ENCODE measurements around the gene ILF3.
A peak's percentile ranks its signal among the peaks of the same experiment; 100 is the strongest.

ILF3 gene

DNA sequence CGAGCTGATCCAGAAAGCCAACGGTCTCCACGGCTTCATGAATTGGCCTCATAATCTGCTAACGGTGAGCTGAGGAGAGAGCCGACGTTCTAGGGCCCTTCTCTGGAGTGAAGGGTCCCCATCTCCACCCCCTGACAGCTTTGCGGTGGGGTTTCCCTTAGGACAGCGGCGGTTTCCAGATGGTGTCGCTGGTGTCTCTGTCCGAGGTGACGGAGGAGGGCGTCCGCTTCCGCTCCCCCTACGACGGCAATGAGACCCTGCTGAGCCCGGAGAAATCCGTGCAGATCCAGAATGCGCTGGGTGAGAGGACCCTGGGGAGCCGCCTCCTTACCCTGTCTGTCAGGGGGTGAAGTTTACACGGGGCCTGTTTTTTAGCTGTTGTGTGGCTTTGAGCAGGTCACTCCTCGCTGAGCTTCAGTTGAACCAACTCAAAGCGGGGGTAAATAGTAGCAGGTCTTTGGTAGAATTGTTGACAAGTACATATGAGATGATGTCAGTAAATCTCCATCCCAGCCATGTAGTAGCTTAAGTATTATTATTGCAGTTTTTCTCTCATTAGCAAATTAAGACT lies 47.9 kb downstream of the ILF3 start:
- no peak for DNase-seq

GRCh38 chr19:10706990-10707389 lies 52.8 kb downstream of the ILF3 start:
- DNase-seq = no peak

DNA sequence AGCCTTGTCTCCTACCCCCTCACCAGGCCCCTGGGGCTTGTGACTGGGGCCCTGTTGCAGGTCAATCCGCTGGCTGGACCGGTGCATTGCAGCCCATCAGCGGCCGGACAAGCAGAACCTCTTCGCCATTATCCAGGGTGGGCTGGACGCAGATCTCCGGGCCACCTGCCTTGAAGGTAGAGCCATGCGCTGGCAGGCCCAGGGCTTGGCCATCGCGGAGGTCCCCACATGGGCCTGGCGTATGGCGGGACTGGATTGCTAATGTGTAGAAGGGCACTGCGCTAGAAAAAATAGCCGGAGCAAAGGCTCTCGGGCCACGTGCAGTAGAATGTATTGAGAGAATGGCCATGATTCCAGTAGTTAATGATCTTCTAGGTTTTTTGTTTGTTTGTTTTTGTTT lies 53.3 kb downstream of the ILF3 start:
- DNase-seq = no peak

DNA sequence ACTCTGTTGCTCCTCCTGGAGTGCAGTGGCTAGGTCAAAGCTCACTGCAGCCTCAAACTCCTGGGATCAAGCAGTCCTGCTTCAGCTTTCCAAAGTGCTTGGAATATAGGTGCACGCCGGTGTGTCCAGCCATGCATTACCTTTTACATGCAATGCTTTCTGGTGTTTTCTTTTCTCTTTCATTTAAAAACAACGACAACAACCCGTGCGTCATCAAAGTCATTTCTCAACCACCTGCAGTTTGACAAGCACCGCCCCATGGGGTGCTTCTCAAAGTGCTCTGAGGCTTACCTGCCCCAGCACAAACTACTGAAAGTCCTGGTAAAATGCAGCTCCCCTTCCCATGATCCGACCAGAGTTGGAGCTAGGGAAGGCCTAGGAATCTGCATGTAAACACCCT lies 54.1 kb downstream of the ILF3 start:
- no peak for DNase-seq

DNA sequence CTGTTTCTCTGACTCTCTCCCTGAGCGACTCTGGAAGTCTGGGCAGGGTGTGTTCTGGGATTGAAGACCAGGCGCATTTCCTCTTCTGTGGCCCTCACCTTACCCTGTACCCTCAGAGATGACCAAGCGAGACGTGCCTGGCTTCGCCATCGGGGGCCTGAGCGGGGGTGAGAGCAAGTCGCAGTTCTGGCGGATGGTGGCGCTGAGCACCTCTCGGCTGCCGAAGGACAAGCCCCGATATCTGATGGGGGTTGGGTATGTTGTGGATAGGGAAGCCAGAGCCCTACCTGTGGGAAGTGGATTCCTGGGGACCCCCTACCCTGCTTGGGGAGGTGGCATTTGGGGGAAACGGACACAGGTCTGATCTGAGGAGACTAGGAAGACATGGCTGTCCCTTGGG lies 57.9 kb downstream of the ILF3 start:
- no peak for DNase-seq

- no peak for DNase-seq
Observed at GRCh38 chr19:10712754-10713153, 58.6 kb downstream of the ILF3 start.

GRCh38 chr19:10713317-10713716 lies 59.2 kb downstream of the ILF3 start:
- DNase-seq = no peak

GRCh38 chr19:10717054-10717355 lies 62.9 kb downstream of the ILF3 start:
- no peak for DNase-seq

DNA sequence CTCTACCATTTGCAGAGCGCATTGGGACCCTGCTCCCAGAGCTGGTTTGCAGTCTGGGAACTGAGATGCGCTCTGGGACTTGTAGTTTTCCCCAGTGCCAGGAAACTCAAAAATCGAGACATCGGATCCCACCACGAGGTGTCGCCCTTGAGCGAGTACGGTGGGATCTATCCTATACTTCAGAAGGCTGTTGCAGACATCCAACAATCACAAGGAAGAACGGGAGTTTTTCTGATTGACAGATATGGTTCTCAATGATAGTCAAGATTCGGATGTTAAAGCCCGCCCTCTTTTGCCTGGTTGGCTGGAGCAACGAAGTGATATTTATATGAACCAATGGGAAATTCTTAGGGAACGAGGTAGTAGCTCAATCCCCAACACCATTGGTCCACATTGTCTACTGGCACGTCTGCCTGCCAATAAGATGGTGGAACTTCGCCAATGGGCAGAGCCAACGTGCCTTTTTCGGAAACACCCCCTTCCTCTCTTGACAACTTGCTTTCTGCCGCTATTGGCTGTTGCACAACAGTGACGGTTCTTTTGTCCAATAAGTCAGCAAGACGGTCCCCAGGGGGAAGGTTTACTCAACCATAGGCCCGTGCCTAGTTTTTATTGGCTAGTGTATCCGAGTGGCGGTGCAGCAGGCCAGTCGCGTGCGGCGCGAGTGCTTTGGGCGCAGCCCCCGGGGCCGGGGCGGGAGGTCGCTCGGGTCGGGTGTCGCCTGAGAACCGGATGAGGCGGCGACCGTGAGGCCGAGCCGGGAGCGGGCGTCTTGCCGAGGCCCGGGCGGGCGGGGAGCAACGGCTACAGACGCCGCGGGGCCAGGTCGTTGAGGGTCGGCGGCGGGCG lies 63.4 kb downstream of the ILF3 start, which contains the start of gene DNM2:
Gene DNM2, plus strand, starts transcription at position 724 of the 849 bp plus-strand sequence. CDS start 164 bp downstream, outside the sequence.
- DNase-seq = peak; percentile 100

DNA sequence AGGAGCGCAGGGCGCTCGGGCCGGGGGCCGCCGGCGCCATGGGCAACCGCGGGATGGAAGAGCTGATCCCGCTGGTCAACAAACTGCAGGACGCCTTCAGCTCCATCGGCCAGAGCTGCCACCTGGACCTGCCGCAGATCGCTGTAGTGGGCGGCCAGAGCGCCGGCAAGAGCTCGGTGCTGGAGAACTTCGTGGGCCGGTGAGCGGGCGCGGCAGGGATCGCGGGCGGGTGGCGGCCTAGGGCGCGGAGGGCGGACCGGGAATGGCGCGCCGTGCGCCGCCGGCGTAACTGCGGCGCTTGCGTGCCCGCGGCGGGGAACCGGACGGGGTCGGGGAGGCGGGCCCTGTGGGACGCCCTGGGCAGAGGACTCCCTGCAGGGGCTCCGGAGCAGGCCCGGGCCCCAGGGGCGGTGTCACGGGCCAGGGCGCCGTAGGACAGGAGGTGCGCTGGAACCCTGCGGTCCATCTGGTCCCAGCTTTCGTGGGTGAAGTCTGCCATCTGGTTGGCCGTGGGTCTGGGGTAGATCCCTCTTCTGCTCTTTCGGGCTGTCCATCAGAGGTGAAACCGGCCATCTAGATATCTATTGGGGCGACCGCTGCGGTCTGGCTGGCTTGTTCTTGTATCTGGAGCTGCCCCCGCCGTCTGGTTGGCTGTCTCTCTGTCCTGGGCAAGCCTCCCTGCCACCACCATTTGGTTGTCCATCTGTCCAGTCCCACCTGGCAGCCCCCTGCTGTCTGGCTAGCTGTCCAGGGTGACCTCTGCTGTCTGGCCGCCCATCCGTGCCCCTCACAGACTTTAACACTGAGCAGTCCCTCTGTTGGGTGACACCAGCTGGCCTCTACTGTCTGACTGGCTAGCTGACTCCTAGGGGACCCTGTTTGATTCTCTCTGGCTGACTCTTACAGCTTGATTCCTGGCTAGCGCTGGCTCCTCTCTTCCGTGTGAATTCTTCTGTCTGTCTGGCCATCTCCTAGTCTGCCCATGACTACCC lies 64.4 kb downstream of the ILF3 start:
- peak; percentile 23 for DNase-seq

- DNase-seq = no peak
Observed at GRCh38 chr19:10719466-10719961, 65.4 kb downstream of the ILF3 start.

DNA sequence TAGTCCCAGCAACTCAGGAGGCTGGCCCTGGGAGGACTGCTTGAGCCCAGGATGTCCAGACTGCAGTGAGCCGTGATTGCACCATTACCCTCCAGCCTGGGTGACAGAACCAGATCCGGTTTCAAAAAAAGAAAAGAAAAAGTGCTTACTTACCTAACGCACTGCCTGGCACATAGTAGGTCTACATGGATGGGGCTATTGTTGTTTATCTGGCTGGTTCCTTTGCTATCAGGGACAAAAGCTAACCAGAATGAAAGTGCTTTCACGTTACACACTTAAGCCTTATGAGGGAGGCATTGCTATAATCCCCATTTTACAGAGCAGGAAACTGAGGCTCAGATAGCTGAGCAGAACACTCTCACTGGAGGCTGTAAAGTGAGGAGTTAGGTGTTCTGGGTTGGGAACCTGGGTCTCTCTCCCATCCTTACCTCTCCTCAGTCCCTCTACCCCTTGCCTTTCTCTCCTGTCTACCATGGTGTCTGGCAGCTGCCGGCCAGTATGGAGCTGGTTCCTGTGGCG lies 66.5 kb downstream of the ILF3 start:
- no peak for DNase-seq

GRCh38 chr19:10723591-10723990 lies 69.4 kb downstream of the ILF3 start:
- no peak for DNase-seq

DNA sequence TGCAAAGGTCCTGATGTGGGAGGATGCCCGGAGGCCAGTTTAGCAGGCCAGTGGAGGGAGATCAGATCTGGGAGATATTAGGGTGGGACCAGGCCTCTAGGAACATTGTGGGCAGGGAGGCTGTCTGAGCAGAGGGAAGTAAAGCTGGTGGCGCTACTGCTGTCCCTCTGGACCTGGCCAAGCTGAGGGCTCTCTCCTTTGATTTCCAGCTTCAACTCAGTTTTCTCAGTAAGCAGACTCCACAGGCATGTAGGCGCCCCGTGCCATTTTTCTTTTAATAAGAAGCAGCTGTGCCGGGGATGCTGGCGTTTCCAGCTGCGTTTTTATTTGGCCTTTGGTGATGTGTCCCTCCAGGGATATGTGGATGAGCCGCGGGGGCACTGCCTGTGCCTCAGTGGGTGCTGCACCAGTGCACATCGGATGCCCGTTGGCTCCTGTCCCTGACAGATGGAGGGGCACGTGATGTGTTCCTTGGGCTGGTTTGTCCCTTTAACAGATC lies 70.5 kb downstream of the ILF3 start:
- peak; percentile 27 for DNase-seq

DNA sequence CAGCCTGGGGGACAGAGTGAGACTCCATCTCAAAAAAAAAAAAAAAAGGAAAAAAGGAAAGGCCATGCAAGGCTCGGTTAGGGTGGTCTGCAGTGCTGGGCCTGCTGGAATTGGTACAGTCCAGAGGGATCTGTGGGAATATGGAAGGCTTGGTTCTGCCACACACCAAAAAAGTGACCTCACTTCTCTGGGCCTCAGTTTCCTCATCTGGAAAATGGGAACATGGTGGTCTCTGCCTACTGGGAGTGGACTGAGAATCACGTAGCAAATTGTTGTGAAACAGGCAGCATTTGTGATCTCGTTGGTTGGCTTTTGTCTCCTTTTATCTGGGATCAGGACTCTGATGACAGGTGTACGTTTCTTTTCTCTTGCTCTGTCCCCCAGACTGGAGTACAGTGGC lies 71.3 kb downstream of the ILF3 start:
- DNase-seq = no peak

- DNase-seq = no peak
Observed at GRCh38 chr19:10726268-10726667, 72.1 kb downstream of the ILF3 start.

- peak; percentile 35 for DNase-seq
Observed at GRCh38 chr19:10727685-10728201, 73.6 kb downstream of the ILF3 start.

DNA sequence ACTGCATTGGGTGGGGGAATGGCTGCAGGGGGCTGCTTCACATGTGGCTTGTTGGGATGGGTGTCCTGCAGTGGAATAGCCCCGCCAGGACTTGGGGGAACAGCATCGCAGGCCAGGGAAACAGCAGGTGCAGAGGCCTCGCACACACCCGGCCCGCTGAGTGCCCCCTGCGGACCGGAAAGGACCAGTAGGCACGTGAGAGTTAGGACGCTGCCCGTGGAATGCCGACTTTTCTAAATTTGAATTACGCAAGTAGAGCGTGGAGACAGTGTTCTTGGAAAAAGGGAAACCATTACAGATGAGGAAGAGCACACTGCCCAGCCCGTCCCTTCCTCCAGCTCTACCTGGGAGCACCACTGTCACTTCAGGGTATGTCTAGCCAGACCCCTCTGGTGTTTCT lies 75.3 kb downstream of the ILF3 start:
- DNase-seq = no peak

DNA sequence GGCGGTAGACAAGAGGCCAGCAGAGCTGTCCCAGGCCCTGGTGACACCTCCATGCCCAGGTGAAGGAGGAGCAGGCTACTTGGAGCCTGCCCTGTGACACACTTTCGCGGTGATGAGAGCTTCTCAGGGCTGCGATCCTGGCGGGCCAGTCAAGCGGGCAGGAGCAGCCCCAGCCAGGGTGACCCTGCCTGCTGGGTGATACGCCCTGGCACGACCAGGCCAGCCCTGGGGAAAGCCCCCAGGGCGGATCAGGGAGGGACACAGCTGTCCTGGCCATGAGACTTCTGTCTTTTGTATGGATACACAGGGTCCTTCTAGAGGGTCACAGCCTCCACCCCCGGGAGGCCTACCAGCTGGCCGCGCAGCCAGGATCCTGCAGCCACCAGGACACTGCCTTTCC lies 76.8 kb downstream of the ILF3 start:
- DNase-seq = peak; percentile 17

- no peak for DNase-seq
Observed at GRCh38 chr19:10735741-10736140, 81.6 kb downstream of the ILF3 start.

DNA sequence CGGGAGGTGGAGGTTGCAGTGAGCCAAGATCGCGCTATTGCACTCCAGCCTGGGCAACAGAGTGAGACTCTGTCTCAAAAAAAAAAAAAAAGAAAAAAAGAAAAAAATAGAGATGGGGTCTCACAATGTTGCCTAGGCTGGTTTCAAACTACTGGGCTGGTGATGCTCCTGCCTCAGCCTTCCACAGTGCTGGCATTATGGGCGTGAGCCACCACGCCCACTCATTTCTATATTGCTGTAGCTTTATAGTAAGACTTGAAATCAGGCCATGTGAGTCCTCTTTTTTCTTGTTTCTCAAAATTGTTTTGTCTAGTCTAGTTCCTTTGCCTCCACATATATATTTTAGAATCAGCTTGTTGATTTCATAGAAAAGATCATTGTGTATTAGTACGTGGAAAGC lies 82.0 kb downstream of the ILF3 start:
- DNase-seq = no peak

- no peak for DNase-seq
Observed at GRCh38 chr19:10736916-10737551, 82.9 kb downstream of the ILF3 start.

All from midbrain (tissue), 1 donor.